Amniotic epithelial cell (primary cell): ENCODE results near the gene ZNF253.
A peak's percentile ranks its signal among the peaks of the same experiment; 100 is the strongest.
"Not testable (repeated sequence)": the region's sequence is repeated elsewhere in the genome, so short reads cannot be mapped to it uniquely, and the experiment has no call there.

Experiments
- DNase-seq: peaks from one replicate; pipeline ENCODE4 v3.0.0-alpha.2; 2010; ENCODE audit warnings: low read depth

Gene ZNF253

GRCh38 chr19:19900139-19900728 is 34.6 kb downstream of the ZNF253 start:
- peak; percentile 68 for DNase-seq

- peak; percentile 96 for DNase-seq
Measured at GRCh38 chr19:19900729-19901444, 35.2 kb downstream of the ZNF253 start, which contains the start of gene ZNF93. TSS of gene ZNF93 (plus strand) at chr19:19900946. CDS start at chr19:19901089, 143 bp downstream.

GRCh38 chr19:19907551-19907950 is 41.9 kb downstream of the ZNF253 start:
- DNase-seq, result not testable (repeated sequence)

GRCh38 chr19:19909654-19910053 is 44.0 kb downstream of the ZNF253 start:
- no peak for DNase-seq

GRCh38 chr19:19911150-19911549 is 45.5 kb downstream of the ZNF253 start:
- DNase-seq, result peak; percentile 98

GRCh38 chr19:19914596-19914995 is 48.9 kb downstream of the ZNF253 start:
- no peak for DNase-seq

- DNase-seq, result not testable (repeated sequence)
Measured at GRCh38 chr19:19930417-19930816, 64.7 kb downstream of the ZNF253 start.

GRCh38 chr19:19933432-19934314 is 68.0 kb downstream of the ZNF253 start:
- DNase-seq, result not testable (repeated sequence)

- DNase-seq, result no peak
Measured at GRCh38 chr19:19937403-19937802, 71.7 kb downstream of the ZNF253 start.

- DNase-seq, result no peak
Measured at GRCh38 chr19:19938449-19938848, 72.8 kb downstream of the ZNF253 start.

GRCh38 chr19:19943848-19944582 is 78.3 kb downstream of the ZNF253 start:
- no peak for DNase-seq
